C4-2B (cell line): ENCODE measurements around the gene CELSR3.

Experiments
- CTCF ChIP-seq: fragments of 450-650 bp; conservative IDR thresholded peaks from 2 replicates; pipeline ENCODE4 v1.5.1; 2017; ENCODE audit warnings: mild to moderate bottlenecking
- ZFX ChIP-seq: fragments of 450-650 bp; IDR thresholded peaks from 2 replicates; pipeline ENCODE4 v1.6.1; 2017

- no peak for TF ChIP-seq CTCF
- no peak for TF ChIP-seq ZFX
Measured at GRCh38 chr3:48656061-48656840, 6.4 kb downstream of the CELSR3 start.
